Esophagus muscularis mucosa (tissue), 4 donors: ENCODE results near the gene SKIDA1. TPM values are rescaled to one million over a fixed set of nuclear protein-coding genes. Genes with fewer than 3 reads are reported as not detected.
"Not testable (repeated sequence)": the region's sequence is repeated elsewhere in the genome, so short reads cannot be mapped to it uniquely, and the experiment has no call there.

Experiments used
- DNase-seq: peaks from one replicate; pipeline ENCODE4 v3.0.0-alpha.2; 2017; ENCODE audit errors: extremely low spot score
- H3K27ac ChIP-seq, 4 donors: fragments of 200-600 bp; sonication (generic); replicated peaks in 1 of 4; 1 replicate in 3 of 4; 2 replicates in 1 of 4; pipeline ENCODE4 v1.5.1; 2016 to 2019; ENCODE audit warnings: mild to moderate bottlenecking in 1 of 4
- H3K27me3 ChIP-seq, 4 donors: fragments of 200-600 bp; sonication (generic); one replicate each; pipeline versions ENCODE4 v1.5.1 to v1.6.0; 2016 to 2019
- H3K36me3 ChIP-seq, 4 donors: fragments of 200-600 bp; sonication (generic); one replicate each; pipeline ENCODE4 v1.5.1; 2016 to 2019
- H3K4me1 ChIP-seq, 4 donors: fragments of 200-600 bp; sonication (generic); one replicate each; pipeline ENCODE4 v1.5.1; 2016 to 2019
- H3K4me3 ChIP-seq, 4 donors: fragments of 200-600 bp; sonication (generic); 1 replicate in 2 of 4; 2 replicates in 2 of 4; pipeline ENCODE4 v1.5.1; 2016 to 2019; ENCODE audit warnings: mild to moderate bottlenecking in 4 of 4, moderate library complexity in 1 of 4
- H3K9me3 ChIP-seq, 4 donors: fragments of 200-600 bp; sonication (generic); 1 replicate in 3 of 4; 2 replicates in 1 of 4; pipeline ENCODE4 v1.5.1; 2016 to 2019
- EP300 ChIP-seq: sonication (generic); formaldehyde crosslinking; IDR thresholded peaks from one replicate; pipeline ENCODE4 v1.6.1; 2017; ENCODE audit warnings: antibody characterized with exemption
- POLR2A ChIP-seq: fragments of 450-650 bp; IDR thresholded peaks from one replicate; pipeline ENCODE4 v1.6.1; 2017; ENCODE audit warnings: antibody characterized with exemption, moderate library complexity, mild to moderate bottlenecking, low read depth
- POLR2AphosphoS5 ChIP-seq, 2 donors: sonication (generic); formaldehyde crosslinking; IDR thresholded peaks; one replicate each; pipeline ENCODE4 v1.6.1; 2017; ENCODE audit warnings: antibody characterized with exemption in 2 of 2
- WGBS: methylation state at CpG from one replicate; pipeline ENCODE4 v1.1.5; 2018; 5-methylcytosine and 5-hydroxymethylcytosine counted together
- intact Hi-C: fragments of 100-400 bp; cut with DNase I; formaldehyde crosslinking; loops from one replicate; pipeline ENCODE4 v1.15.1; 2023
- total RNA-seq, 4 donors: library from RNA; depleted of rRNA; stranded (reverse); fragments of >200 nt; gene quantifications; one replicate each; pipeline versions ENCODE4 v1.1.0 to v1.2.1, GENCODE V29; 2016
- TF ChIP-seq, protein P1 (sequence below), 3 experiments: fragments of 200-600 bp in 2 of 3; fragments of 450-650 bp in 1 of 3; sonication (generic) in 2 of 3; IDR thresholded peaks; one replicate each; pipeline ENCODE4 v1.5.1; 2017 to 2019; ENCODE audit warnings: antibody characterized with exemption in 3 of 3, mild to moderate bottlenecking in 2 of 3, moderate library complexity in 1 of 3

The SKIDA1 gene
- total RNA-seq, 4 donors from 2014 or later = 0.50 to 2.9 (median 1.2) TPM

DNA sequence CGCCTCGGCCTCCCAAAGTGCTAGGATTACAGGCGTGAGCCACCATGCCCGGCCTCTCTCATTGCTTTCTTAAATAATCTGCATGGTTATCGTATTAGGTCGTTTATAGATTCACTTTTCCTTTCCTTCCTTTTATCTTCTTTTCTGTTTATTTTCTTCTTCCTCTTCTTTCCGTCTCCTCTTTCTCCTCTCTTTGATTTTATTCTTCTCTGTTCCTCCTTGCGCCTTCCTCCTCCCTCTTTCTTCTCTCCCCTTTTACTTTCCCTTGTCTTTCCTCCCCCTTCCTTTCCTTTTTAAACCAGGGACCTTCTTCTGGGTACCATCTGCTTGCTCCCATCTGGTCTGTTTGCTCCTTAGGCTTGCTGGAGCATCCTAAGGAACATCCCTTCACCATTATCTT lies 27.2 kb upstream of the SKIDA1 start:
- 92% methylated on average over 8 of the region's 8 CpGs for WGBS
- H3K27me3 ChIP-seq = no peaks in the 10 kb centered on the region
- H3K4me1 ChIP-seq = peaks cover 10 to 35% (median 25%) of the 10 kb centered on the region in 4 donors
- H3K9me3 ChIP-seq = no peaks in the 10 kb centered on the region
- peaks cover 20 to 67% (median 48%) of the 10 kb centered on the region in 4 donors for H3K36me3 ChIP-seq
- no peak for DNase-seq
- no peak overlapping the region for H3K27ac ChIP-seq
- TF ChIP-seq, protein P1, sequence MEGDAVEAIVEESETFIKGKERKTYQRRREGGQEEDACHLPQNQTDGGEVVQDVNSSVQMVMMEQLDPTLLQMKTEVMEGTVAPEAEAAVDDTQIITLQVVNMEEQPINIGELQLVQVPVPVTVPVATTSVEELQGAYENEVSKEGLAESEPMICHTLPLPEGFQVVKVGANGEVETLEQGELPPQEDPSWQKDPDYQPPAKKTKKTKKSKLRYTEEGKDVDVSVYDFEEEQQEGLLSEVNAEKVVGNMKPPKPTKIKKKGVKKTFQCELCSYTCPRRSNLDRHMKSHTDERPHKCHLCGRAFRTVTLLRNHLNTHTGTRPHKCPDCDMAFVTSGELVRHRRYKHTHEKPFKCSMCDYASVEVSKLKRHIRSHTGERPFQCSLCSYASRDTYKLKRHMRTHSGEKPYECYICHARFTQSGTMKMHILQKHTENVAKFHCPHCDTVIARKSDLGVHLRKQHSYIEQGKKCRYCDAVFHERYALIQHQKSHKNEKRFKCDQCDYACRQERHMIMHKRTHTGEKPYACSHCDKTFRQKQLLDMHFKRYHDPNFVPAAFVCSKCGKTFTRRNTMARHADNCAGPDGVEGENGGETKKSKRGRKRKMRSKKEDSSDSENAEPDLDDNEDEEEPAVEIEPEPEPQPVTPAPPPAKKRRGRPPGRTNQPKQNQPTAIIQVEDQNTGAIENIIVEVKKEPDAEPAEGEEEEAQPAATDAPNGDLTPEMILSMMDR (IDR thresholded peaks at IDR 0.05) = no peak
- TF ChIP-seq POLR2A = no peak
- no peak for TF ChIP-seq EP300
- no peak for TF ChIP-seq POLR2AphosphoS5 (IDR thresholded peaks at IDR 0.05)
- intact Hi-C loops = no loop called here
- H3K4me3 ChIP-seq = no peak overlapping the region

DNA sequence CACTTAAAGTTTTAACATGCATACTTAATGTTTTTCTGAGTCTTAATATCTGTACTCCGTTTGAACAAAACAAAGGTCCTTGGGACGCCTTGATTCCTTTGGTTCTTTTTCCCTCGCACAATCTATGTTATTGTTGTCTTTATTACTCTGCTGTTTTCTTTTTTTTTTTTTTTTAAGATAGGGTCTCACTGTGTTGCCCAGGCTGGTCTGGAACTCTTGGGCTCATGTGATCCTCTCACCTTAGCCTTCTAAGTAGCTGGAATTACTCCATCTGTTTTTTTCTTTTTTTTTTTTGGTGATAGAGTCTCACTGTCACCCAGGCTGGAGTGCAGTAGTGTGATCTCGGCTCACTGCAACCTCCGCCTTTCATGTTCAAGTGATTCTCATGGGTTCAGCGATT lies 21.8 kb upstream of the SKIDA1 start:
- Histone ChIP-seq H3K27ac (no peak overlapping the region), H3K27me3 (no peaks in the 10 kb centered on the region), H3K4me1 (peaks cover 10 to 12% (median 11%) of the 10 kb centered on the region in 4 donors), H3K4me3 (no peak overlapping the region), H3K9me3 (no peaks in the 10 kb centered on the region), H3K36me3 (peaks cover 22 to 66% (median 57%) of the 10 kb centered on the region in 4 donors)
- 94% methylated on average over 6 of the region's 6 CpGs for WGBS
- no peak for DNase-seq
- TF ChIP-seq POLR2AphosphoS5 (IDR thresholded peaks at IDR 0.05) (no peak), EP300 (no peak), POLR2A (no peak)
- TF ChIP-seq, protein P1 (IDR thresholded peaks at IDR 0.05) = no peak
- intact Hi-C loops = no loop called here

DNA sequence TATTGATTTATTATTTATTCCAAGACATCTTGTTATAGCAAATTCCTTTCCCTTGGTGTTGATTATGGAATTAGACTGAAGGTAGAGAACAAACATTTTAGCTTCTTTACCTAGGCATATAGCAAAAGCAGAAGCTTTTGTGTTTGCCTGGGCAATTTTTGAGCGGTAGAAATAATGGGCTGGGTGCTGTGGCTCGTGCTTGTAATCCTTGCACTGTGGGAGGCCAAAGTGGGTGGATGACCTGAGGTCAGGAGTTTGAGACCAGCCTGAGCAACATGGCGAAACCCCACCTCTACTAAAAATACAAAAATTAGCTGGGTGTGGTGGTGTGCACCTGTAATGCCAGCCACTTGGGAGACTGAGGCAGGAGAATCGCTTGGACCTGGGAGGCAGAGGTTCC lies 15.2 kb upstream of the SKIDA1 start:
- peaks cover 0 to 18% (median 15%) of the 10 kb centered on the region in 4 donors for H3K4me1 ChIP-seq
- H3K27me3 ChIP-seq, H3K4me3 ChIP-seq, H3K27ac ChIP-seq, intact Hi-C loops, H3K9me3 ChIP-seq, DNase-seq: not testable (repeated sequence)
- peaks cover 53 to 86% (median 74%) of the 10 kb centered on the region in 4 donors for H3K36me3 ChIP-seq
- 98% methylated on average over 3 of the region's 4 CpGs for WGBS

DNA sequence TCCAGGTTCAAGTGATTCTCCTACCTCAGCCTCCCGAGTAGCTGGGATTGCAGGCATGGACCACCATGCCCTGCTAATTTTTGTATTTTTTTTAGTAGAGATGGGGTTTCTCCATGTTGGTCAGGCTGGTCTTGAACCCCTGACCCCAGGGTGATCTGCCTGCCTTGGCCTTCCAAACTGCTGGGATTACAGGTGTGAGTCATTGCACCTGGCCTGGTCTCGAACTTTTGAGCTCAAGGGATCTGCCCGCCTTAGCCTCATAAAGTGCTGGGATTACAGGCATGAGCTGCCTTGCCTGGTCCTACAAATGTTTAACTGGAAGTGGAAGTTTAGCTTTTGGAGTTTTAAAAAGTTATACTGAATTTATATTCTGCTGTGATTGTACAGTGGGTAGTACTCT lies 11.4 kb upstream of the SKIDA1 start:
- DNase-seq = no peak
- peaks cover 34 to 49% (median 42%) of the 10 kb centered on the region in 4 donors for H3K36me3 ChIP-seq
- no peak for TF ChIP-seq EP300
- TF ChIP-seq, protein P1 (IDR thresholded peaks at IDR 0.05) = no peak
- TF ChIP-seq POLR2AphosphoS5 (IDR thresholded peaks at IDR 0.05) = no peak
- TF ChIP-seq POLR2A = no peak
- H3K4me3 ChIP-seq = no peak overlapping the region
- no peaks in the 10 kb centered on the region for H3K27me3 ChIP-seq
- no peak overlapping the region for H3K27ac ChIP-seq
- H3K9me3 ChIP-seq = no peaks in the 10 kb centered on the region
- intact Hi-C loops = no loop called here
- WGBS = 81% methylated on average over 3 of the region's 3 CpGs
- H3K4me1 ChIP-seq = peaks cover 13 to 39% (median 35%) of the 10 kb centered on the region in 4 donors

DNA sequence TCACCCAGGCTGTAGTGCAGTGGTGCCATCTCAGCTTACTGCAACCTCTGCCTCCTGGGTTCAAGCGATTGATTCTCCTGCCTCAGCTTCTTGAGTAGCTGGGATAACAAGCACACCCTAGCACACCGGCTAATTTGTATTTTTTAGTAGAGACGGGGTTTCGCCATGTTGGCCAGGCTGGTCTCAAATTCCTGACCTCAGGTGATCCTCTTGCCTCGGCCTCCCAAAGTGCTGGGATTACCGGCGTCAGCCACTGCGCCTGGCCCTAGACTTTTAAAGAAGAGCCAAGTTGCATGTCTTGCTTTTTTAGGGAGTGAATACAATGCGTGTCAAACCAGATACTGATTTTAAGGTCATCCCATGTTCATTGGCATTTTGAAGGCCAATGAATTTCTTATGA lies 10.5 kb upstream of the SKIDA1 start:
- Histone ChIP-seq H3K4me3 (peak overlapping the region in 2 of 4 donors; percentile 88), H3K4me1 (peaks cover 14 to 47% (median 39%) of the 10 kb centered on the region in 4 donors), H3K36me3 (peaks cover 25 to 40% (median 33%) of the 10 kb centered on the region in 4 donors), H3K27ac (peak overlapping the region in 3 of 4 donors; percentile 96 to 98 (median 97))
- intact Hi-C loops = loop anchor here (2.0 kb wide), 1 partner anchor 39 kb away; no protein-coding TSS in a partner anchor
- not testable (repeated sequence) for H3K27me3 ChIP-seq, H3K9me3 ChIP-seq, DNase-seq
- 86% methylated on average over 9 of the region's 9 CpGs for WGBS

DNA sequence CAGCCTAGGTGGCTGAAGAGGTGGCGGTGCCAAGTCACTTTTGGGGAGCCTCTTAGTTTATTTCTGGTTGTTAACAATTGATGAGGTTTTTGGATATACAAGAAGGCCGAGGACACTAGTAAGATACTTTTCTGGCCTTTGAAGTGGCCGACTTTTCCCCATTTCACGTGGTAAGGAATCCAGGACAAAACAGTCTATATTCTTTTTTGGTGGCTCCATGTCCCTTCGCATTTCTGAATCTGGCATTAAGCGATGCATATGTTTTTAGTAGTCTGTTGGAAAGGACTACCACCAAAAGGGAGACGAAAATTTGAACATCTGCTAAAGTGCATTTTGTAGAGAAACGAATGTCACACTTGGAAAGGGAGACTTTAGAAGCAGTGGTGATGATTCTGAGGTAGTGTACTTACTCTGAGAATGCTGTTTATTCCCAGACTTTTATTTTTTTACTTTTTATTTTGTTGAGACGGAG lies 10.0 kb upstream of the SKIDA1 start:
- no peak for DNase-seq
- no peaks in the 10 kb centered on the region for H3K27me3 ChIP-seq
- TF ChIP-seq POLR2AphosphoS5 (IDR thresholded peaks at IDR 0.05) (no peak), POLR2A (no peak), EP300 (no peak)
- TF ChIP-seq, protein P1 (IDR thresholded peaks at IDR 0.05) = no peak
- H3K4me3 ChIP-seq = peak overlapping the region; percentile 88 to 92 (median 90)
- H3K27ac ChIP-seq = peak overlapping the region; percentile 95 to 98 (median 96)
- whole genome bisulfite sequencing = 26% methylated on average over 9 of the region's 9 CpGs
- peaks cover 14 to 47% (median 40%) of the 10 kb centered on the region in 4 donors for H3K4me1 ChIP-seq
- intact Hi-C loops = loop anchor here (2.0 kb wide), 1 partner anchor 39 kb away; no protein-coding TSS in a partner anchor
- no peaks in the 10 kb centered on the region for H3K9me3 ChIP-seq
- peaks cover 20 to 36% (median 29%) of the 10 kb centered on the region in 4 donors for H3K36me3 ChIP-seq
